Lung (tissue), 12 donors: ENCODE results near the gene RELT. TPM values are rescaled to one million over a fixed set of nuclear protein-coding genes. Genes with fewer than 3 reads are reported as not detected.

ENCODE experiments used
- ATAC-seq: fragments of 200-7000 bp; cut with Tn5 transposase; one replicate; pipeline ENCODE4 v1.9.1; 2020; ENCODE audit warnings: moderate number of reproducible peaks; ENCODE audit not compliant: insufficient read depth, low FRiP score
- DNase-seq, 3 donors: peaks; one replicate each; pipeline ENCODE4 v3.0.0-alpha.2; 2013 to 2017
- H3K27ac ChIP-seq, 2 donors: one replicate each; pipeline ENCODE4 v1.5.1; 2013; ENCODE audit warnings: mild to moderate bottlenecking in 2 of 2, moderate library complexity in 2 of 2, control low read depth in 1 of 2, inconsistent platforms in 1 of 2, low read depth in 1 of 2, low read length in 1 of 2
- H3K27me3 ChIP-seq, 3 donors: one replicate each; pipeline ENCODE4 v1.5.1; 2013; ENCODE audit warnings: low read length in 2 of 3; ENCODE audit not compliant: control insufficient read depth in 3 of 3, insufficient read depth in 3 of 3
- H3K36me3 ChIP-seq, 4 donors: one replicate each; pipeline ENCODE4 v1.5.1; 2013; ENCODE audit warnings: low read length in 4 of 4, mild to moderate bottlenecking in 1 of 4, moderate library complexity in 1 of 4; ENCODE audit not compliant: control insufficient read depth in 4 of 4, insufficient read depth in 4 of 4
- H3K4me1 ChIP-seq, 5 donors: one replicate each; pipeline ENCODE4 v1.5.1; 2013; ENCODE audit warnings: low read length in 5 of 5, mild to moderate bottlenecking in 2 of 5, moderate library complexity in 1 of 5; ENCODE audit not compliant: control insufficient read depth in 5 of 5, insufficient read depth in 5 of 5
- H3K4me3 ChIP-seq: one replicate; pipeline ENCODE4 v1.5.1; 2013; ENCODE audit warnings: mild to moderate bottlenecking, control low read depth, moderate library complexity
- H3K9ac ChIP-seq, 2 donors: one replicate each; pipeline ENCODE4 v1.5.1; 2013; ENCODE audit warnings: low read length in 2 of 2, control low read depth in 1 of 2; ENCODE audit not compliant: insufficient read depth in 1 of 2
- H3K9me3 ChIP-seq, 4 donors: one replicate each; pipeline ENCODE4 v1.5.1; 2013; ENCODE audit warnings: low read length in 3 of 4, mild to moderate bottlenecking in 1 of 4, moderate library complexity in 1 of 4; ENCODE audit not compliant: control insufficient read depth in 4 of 4, insufficient read depth in 3 of 4
- WGBS, 2 donors: extraction: QIAGEN DNeasy Blood & Tissue Kit; methylation state at CpG; one replicate each; pipeline ENCODE4 v1.1.7; 2013; 5-methylcytosine and 5-hydroxymethylcytosine counted together
- polyA plus RNA-seq, 2 donors: library from polyadenylated mRNA; stranded (reverse); fragments of 200-250 nt; gene quantifications; one replicate each; pipeline ENCODE4 v1.2.1, GENCODE V29; 2013
- total RNA-seq, 2 donors: library from RNA; depleted of rRNA in 1 of 2; stranded (reverse); fragments of >200 nt in 1 of 2; gene quantifications; one replicate each; pipeline ENCODE4 v1.2.1, GENCODE V29; 2014 to 2021
- TF ChIP-seq, protein P1 (sequence below): IDR thresholded peaks from 2 replicates; pipeline ENCODE4 v1.5.1; 2012; ENCODE audit warnings: mild to moderate bottlenecking; ENCODE audit errors: control extremely low read depth, extremely low read depth
- donor health status: control.
- donor health status: control.
- donor health status: Bipolar disorder and iron deficiency.
- donor health status: healthy.
- donor health status: DM: yes; HTN: yes; CAD: no.

Gene RELT
- total and polyA plus RNA-seq, 4 donors = 6.0 to 25.4 (median 16.1) TPM

- ATAC-seq (peak; percentile 87), DNase-seq (peak; percentile 55 to 65 (median 63))
- Histone ChIP-seq H3K9ac (no peak overlapping the region), H3K27ac (no peak overlapping the region), H3K36me3 (peaks cover 0 to 20% (median 12%) of the 10 kb centered on the region in 4 donors), H3K27me3 (no peaks in the 10 kb centered on the region), H3K4me3 (no peak overlapping the region), H3K4me1 (no peaks in the 10 kb centered on the region), H3K9me3 (no peaks in the 10 kb centered on the region)
- whole genome bisulfite sequencing, 2 donors = 44% methylated on average over 4 of the region's 4 CpGs
- TF ChIP-seq, protein P1, sequence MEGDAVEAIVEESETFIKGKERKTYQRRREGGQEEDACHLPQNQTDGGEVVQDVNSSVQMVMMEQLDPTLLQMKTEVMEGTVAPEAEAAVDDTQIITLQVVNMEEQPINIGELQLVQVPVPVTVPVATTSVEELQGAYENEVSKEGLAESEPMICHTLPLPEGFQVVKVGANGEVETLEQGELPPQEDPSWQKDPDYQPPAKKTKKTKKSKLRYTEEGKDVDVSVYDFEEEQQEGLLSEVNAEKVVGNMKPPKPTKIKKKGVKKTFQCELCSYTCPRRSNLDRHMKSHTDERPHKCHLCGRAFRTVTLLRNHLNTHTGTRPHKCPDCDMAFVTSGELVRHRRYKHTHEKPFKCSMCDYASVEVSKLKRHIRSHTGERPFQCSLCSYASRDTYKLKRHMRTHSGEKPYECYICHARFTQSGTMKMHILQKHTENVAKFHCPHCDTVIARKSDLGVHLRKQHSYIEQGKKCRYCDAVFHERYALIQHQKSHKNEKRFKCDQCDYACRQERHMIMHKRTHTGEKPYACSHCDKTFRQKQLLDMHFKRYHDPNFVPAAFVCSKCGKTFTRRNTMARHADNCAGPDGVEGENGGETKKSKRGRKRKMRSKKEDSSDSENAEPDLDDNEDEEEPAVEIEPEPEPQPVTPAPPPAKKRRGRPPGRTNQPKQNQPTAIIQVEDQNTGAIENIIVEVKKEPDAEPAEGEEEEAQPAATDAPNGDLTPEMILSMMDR = peak; percentile 54
Measured at GRCh38 chr11:73404048-73404447, 27.8 kb downstream of the RELT start.

- no peaks in the 10 kb centered on the region for H3K4me1 ChIP-seq
- H3K4me3 ChIP-seq = no peak overlapping the region
- H3K9me3 ChIP-seq = no peaks in the 10 kb centered on the region
- WGBS, 2 donors = 73 to 87% methylated on average over 5 of the region's 5 CpGs
- H3K9ac ChIP-seq = no peak overlapping the region
- no peak for DNase-seq
- no peaks in the 10 kb centered on the region for H3K27me3 ChIP-seq
- TF ChIP-seq, protein P1 = no peak
- H3K36me3 ChIP-seq = peaks cover 0 to 24% (median 17%) of the 10 kb centered on the region in 4 donors
- no peak for ATAC-seq
- no peak overlapping the region for H3K27ac ChIP-seq
Measured at GRCh38 chr11:73404506-73405145, 28.4 kb downstream of the RELT start.

DNA sequence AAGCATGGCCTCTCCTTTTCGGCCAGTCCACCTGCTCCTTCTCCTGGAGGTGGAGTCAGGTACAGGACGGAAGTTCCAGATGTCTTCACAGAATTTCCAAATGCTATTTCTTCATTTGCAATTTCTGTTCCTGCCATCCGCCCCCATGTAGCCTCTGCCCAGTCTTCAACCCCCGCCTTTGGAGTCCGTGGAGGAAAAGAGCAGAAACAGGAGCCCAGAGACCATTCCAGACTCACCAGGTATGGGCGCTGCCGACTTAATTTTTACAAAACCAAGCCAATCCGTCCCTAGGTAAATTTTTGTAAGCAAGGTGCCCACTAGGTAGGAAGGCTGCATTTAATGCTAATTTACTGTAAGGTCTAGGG, 28.9 kb downstream of the RELT start:
- Histone ChIP-seq H3K36me3 (peaks cover 0 to 25% (median 17%) of the 10 kb centered on the region in 4 donors), H3K9ac (no peak overlapping the region), H3K4me1 (no peaks in the 10 kb centered on the region), H3K27ac (no peak overlapping the region), H3K4me3 (no peak overlapping the region), H3K27me3 (no peaks in the 10 kb centered on the region), H3K9me3 (no peaks in the 10 kb centered on the region)
- 56 to 90% methylated on average over 8 of the region's 8 CpGs for WGBS, 2 donors
- TF ChIP-seq, protein P1 = no peak
- ATAC-seq (no peak), DNase-seq (no peak)

DNA sequence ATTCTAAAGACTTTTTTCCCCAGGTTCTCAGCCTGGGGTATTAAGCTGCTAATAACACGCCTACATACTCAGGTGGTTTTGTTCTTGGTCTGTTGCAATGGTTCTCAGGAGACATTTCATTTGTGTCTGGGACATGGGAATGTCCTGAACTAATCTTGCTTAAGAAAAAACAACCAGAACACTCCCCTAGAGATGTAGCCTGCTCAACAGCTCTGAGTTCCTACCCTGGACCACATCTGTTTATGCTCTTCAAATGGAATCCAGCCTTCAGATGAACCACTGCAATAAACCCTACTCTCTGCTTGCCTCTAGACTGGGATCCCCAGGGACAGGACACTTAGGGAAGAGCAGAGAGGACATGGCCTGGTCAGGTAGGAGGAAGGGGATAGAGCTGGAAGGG, 29.9 kb downstream of the RELT start:
- Histone ChIP-seq H3K27ac (no peak overlapping the region), H3K9me3 (no peaks in the 10 kb centered on the region), H3K27me3 (no peaks in the 10 kb centered on the region), H3K36me3 (peaks cover 2 to 26% (median 19%) of the 10 kb centered on the region in 4 donors), H3K4me1 (no peaks in the 10 kb centered on the region), H3K9ac (no peak overlapping the region), H3K4me3 (no peak overlapping the region)
- WGBS, 2 donors = 58 to 79% methylated on average over 1 of the region's 1 CpG
- DNase-seq (no peak), ATAC-seq (no peak)
- TF ChIP-seq, protein P1 = no peak
